HepG2 (cell line): ENCODE measurements around the gene SLC4A11. TPM values are rescaled to one million over a fixed set of nuclear protein-coding genes. Genes with fewer than 3 reads are reported as not detected.

Experiments
- EED ChIP-seq: sonication (generic); formaldehyde crosslinking; IDR thresholded peaks from 2 replicates; pipeline ENCODE4 v1.5.0; 2020; ENCODE audit warnings: mild to moderate bottlenecking, missing genetic modification reagents
- GLI4 ChIP-seq: sonication (generic); formaldehyde crosslinking; IDR thresholded peaks from 2 replicates; pipeline ENCODE4 v1.5.1; 2020; ENCODE audit warnings: missing genetic modification reagents, mild to moderate bottlenecking, moderate library complexity, borderline replicate concordance
- GZF1 ChIP-seq: sonication (generic); formaldehyde crosslinking; IDR thresholded peaks from 2 replicates; pipeline ENCODE4 v1.5.1; 2020; ENCODE audit warnings: mild to moderate bottlenecking, missing genetic modification reagents
- HMGXB3 ChIP-seq: sonication (generic); formaldehyde crosslinking; IDR thresholded peaks from 2 replicates; pipeline ENCODE4 v1.4.0; 2020; ENCODE audit warnings: missing genetic modification reagents, borderline replicate concordance
- HOXA5 ChIP-seq: sonication (generic); formaldehyde crosslinking; IDR thresholded peaks from 2 replicates; pipeline ENCODE4 v1.4.0; 2020; ENCODE audit warnings: missing genetic modification reagents
- JUND ChIP-seq: sonication (generic); formaldehyde crosslinking; IDR thresholded peaks from 2 replicates; pipeline ENCODE4 v1.8.0; 2022; ENCODE audit warnings: mild to moderate bottlenecking, missing genetic modification reagents
- POLR2A ChIP-seq, 2 experiments: IDR thresholded peaks; 2 replicates each; pipeline ENCODE4 v1.6.1; 2011; ENCODE audit warnings: low read depth in 2 of 2, low read length in 2 of 2, mild to moderate bottlenecking in 1 of 2, moderate library complexity in 1 of 2; ENCODE audit not compliant: insufficient read depth in 1 of 2
- SIN3A ChIP-seq: IDR thresholded peaks from 2 replicates; pipeline ENCODE4 v1.6.1; 2011; ENCODE audit warnings: low read depth, mild to moderate bottlenecking, control low read depth, low read length, borderline replicate concordance
- ZBTB43 ChIP-seq: sonication (generic); formaldehyde crosslinking; conservative IDR thresholded peaks from 2 replicates; pipeline ENCODE4 v1.4.0; 2020; ENCODE audit warnings: missing genetic modification reagents
- ZNF260 ChIP-seq: sonication (generic); formaldehyde crosslinking; IDR thresholded peaks from 2 replicates; pipeline ENCODE4 v1.4.0; 2020; ENCODE audit warnings: missing genetic modification reagents, low read depth, mild to moderate bottlenecking, borderline replicate concordance
- ZNF670 ChIP-seq: sonication (generic); formaldehyde crosslinking; IDR thresholded peaks from 2 replicates; pipeline ENCODE4 v1.8.0; 2022; ENCODE audit warnings: mild to moderate bottlenecking, missing genetic modification reagents, borderline replicate concordance
- ZNF788 ChIP-seq: sonication (generic); formaldehyde crosslinking; IDR thresholded peaks from 2 replicates; pipeline ENCODE4 v1.5.0; 2020; ENCODE audit warnings: mild to moderate bottlenecking, missing genetic modification reagents, borderline replicate concordance
- polyA plus RNA-seq, 8 experiments: library from polyadenylated mRNA; depleted of rRNA in 3 of 8; stranded (reverse) in 7 of 8; unstranded in 1 of 8; fragments of >200 nt; fragmentation: Illumina TruSeq in 4 of 8; extraction: Trizol in 4 of 8; gene quantifications; 2 replicates each; pipeline versions ENCODE4 v1.2.1 to v1.2.3, GENCODE V29; 2011 to 2016; ENCODE audit warnings: low read depth in 4 of 8, missing spikeins in 1 of 8, mixed read lengths in 1 of 8; ENCODE audit not compliant: insufficient read depth in 1 of 8
- total RNA-seq, 5 experiments: library from RNA; depleted of rRNA; stranded (reverse); fragments of >200 nt; fragmentation: Illumina TruSeq; extraction: Trizol; gene quantifications; 2 replicates each; pipeline ENCODE4 v1.2.3, GENCODE V29; 2016; ENCODE audit warnings: low read depth in 1 of 5
- TF ChIP-seq, protein P1 (sequence below): sonication (generic); formaldehyde crosslinking; IDR thresholded peaks from 2 replicates; pipeline ENCODE4 v1.5.1; 2020; ENCODE audit warnings: mild to moderate bottlenecking, missing genetic modification reagents, moderate library complexity
- TF ChIP-seq, protein P2 (sequence below), 2 experiments: sonication (generic) in 1 of 2; formaldehyde crosslinking in 1 of 2; IDR thresholded peaks; 2 replicates each; pipeline versions ENCODE4 v1.6.1 to v1.9.0; 2014 to 2022; ENCODE audit warnings: antibody characterized with exemption in 1 of 2, borderline replicate concordance in 1 of 2, inconsistent platforms in 1 of 2, low read depth in 1 of 2, missing genetic modification reagents in 1 of 2

Gene SLC4A11
- total and polyA plus RNA-seq, 2 of the 13 experiments (the other 11 are each of a cell fraction or from before 2014, with no cell fraction given): 3.9 to 27.0 TPM

DNA sequence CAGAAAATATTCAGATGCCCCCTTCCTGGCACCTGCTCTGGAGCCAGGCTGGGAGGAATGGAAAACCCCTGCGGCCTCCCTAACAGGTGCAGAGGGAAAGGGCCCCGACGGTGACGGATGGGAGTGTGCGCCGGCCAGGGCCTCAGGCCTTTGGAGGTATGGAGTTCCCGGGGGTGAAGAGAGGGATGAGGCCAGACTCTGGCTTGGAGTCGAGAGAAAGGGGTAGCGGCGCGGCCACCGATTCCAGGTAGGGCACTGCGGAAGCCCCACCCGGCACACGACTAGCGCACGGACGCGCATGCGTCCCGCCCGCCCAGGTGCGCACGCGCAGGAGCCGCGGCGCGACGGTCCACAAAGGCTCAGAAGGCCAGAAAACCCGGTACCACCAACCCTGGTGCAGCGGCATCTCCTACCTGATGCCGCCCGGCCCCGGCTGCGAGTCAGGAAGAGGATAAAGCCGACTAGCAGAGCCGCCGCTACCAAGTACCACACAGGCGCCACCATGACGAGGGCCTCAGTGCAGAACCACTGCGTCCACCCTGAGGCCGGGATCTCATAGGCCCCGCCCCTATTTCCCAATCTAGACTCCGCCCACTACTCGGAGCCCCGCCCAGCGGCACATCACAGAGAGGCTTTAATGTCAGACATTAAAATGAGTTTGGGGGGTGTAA, 34.7 kb downstream of the SLC4A11 start, which contains the start of gene DDRGK1 (continued):
- TF ChIP-seq HMGXB3 (CRISPR knock-in tag) (peak; percentile 89), EED (CRISPR knock-in tag) (peak; percentile 93; the same call in 1 of the 2 replicates), GLI4 (CRISPR knock-in tag) (peak; percentile 84), GZF1 (CRISPR knock-in tag) (no peak), ZNF788 (CRISPR knock-in tag) (peak; percentile 95; the same call in 1 of the 2 replicates), ZBTB43 (CRISPR knock-in tag) (peak; percentile 87), ZNF260 (CRISPR knock-in tag) (no peak), SIN3A (peak; percentile 72; the same call in 1 of the 2 replicates), POLR2A (IDR thresholded peaks at IDR 0.05; ENCODE audit: insufficient read depth in 1 of 2, low read depth in 2 of 2, low read length in 2 of 2) (peak; percentile 96), JUND (CRISPR knock-in tag) (peak; percentile 30; the same call in 1 of the 2 replicates), ZNF670 (CRISPR knock-in tag) (no peak), HOXA5 (CRISPR knock-in tag) (peak; percentile 95)
- TF ChIP-seq, protein P1, sequence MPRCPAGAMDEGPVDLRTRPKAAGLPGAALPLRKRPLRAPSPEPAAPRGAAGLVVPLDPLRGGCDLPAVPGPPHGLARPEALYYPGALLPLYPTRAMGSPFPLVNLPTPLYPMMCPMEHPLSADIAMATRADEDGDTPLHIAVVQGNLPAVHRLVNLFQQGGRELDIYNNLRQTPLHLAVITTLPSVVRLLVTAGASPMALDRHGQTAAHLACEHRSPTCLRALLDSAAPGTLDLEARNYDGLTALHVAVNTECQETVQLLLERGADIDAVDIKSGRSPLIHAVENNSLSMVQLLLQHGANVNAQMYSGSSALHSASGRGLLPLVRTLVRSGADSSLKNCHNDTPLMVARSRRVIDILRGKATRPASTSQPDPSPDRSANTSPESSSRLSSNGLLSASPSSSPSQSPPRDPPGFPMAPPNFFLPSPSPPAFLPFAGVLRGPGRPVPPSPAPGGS (CRISPR knock-in tag): peak; percentile 94
- TF ChIP-seq, protein P2, sequence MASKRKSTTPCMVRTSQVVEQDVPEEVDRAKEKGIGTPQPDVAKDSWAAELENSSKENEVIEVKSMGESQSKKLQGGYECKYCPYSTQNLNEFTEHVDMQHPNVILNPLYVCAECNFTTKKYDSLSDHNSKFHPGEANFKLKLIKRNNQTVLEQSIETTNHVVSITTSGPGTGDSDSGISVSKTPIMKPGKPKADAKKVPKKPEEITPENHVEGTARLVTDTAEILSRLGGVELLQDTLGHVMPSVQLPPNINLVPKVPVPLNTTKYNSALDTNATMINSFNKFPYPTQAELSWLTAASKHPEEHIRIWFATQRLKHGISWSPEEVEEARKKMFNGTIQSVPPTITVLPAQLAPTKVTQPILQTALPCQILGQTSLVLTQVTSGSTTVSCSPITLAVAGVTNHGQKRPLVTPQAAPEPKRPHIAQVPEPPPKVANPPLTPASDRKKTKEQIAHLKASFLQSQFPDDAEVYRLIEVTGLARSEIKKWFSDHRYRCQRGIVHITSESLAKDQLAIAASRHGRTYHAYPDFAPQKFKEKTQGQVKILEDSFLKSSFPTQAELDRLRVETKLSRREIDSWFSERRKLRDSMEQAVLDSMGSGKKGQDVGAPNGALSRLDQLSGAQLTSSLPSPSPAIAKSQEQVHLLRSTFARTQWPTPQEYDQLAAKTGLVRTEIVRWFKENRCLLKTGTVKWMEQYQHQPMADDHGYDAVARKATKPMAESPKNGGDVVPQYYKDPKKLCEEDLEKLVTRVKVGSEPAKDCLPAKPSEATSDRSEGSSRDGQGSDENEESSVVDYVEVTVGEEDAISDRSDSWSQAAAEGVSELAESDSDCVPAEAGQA (IDR thresholded peaks at IDR 0.05; ENCODE audit: low read depth): 0 out of 2 replicates have a peak, but pooled peaks have one; percentile 38
- TF ChIP-seq, protein P2 (CRISPR knock-in tag; IDR thresholded peaks at IDR 0.05; ENCODE audit: borderline replicate concordance): peak; percentile 87
